CD4-positive, alpha-beta T cell treated with Interleukin-21 for 1 hour (primary cell): ENCODE measurements around the gene PDLIM7.
"Not testable (repeated sequence)": the region's sequence is repeated elsewhere in the genome, so short reads cannot be mapped to it uniquely, and the experiment has no call there.

Source experiments
- DNase-seq: peaks from one replicate; pipeline ENCODE4 v3.0.0-alpha.2; 2020

The PDLIM7 gene

GRCh38 chr5:177489119-177489716 lies 8.2 kb downstream of the PDLIM7 start:
- no peak for DNase-seq

- DNase-seq: no peak
These were observed 9.4 kb downstream of the PDLIM7 start for GRCh38 chr5:177487975-177488374.

- DNase-seq: no peak
These were observed 10.3 kb downstream of the PDLIM7 start for GRCh38 chr5:177487144-177487543.

GRCh38 chr5:177486256-177486655 lies 11.1 kb downstream of the PDLIM7 start:
- DNase-seq: no peak

GRCh38 chr5:177485753-177486152 lies 11.7 kb downstream of the PDLIM7 start:
- DNase-seq: not testable (repeated sequence)

- DNase-seq: no peak
These were observed 12.4 kb downstream of the PDLIM7 start for GRCh38 chr5:177484902-177485549.

GRCh38 chr5:177483994-177484901 lies 13.2 kb downstream of the PDLIM7 start:
- DNase-seq: no peak

GRCh38 chr5:177483042-177483441 lies 14.4 kb downstream of the PDLIM7 start:
- DNase-seq: no peak

GRCh38 chr5:177482359-177482795 lies 15.0 kb downstream of the PDLIM7 start:
- DNase-seq: no peak

- DNase-seq: no peak
These were observed 17.6 kb downstream of the PDLIM7 start for GRCh38 chr5:177479774-177480173.

- DNase-seq: peak; percentile 23
These were observed 18.4 kb downstream of the PDLIM7 start for GRCh38 chr5:177478711-177479646.

GRCh38 chr5:177477701-177478477 lies 19.5 kb downstream of the PDLIM7 start:
- no peak for DNase-seq

- no peak for DNase-seq
These were observed 20.7 kb downstream of the PDLIM7 start for GRCh38 chr5:177476531-177477233.

GRCh38 chr5:177475563-177476427 lies 21.6 kb downstream of the PDLIM7 start:
- DNase-seq: no peak

GRCh38 chr5:177474846-177475562 lies 22.4 kb downstream of the PDLIM7 start:
- DNase-seq: no peak

- no peak for DNase-seq
These were observed 23.4 kb downstream of the PDLIM7 start for GRCh38 chr5:177474002-177474476.

GRCh38 chr5:177473443-177474001 lies 23.9 kb downstream of the PDLIM7 start, which contains the start of gene DBN1:
Gene DBN1 (minus strand): TSS chr5:177473634. CDS start chr5:177473521, 113 bp downstream.
- no peak for DNase-seq
